ENCODE data around the gene DLG3.

- TF ChIP-seq CTCF (IDR thresholded peaks at IDR 0.05) (no peak), POLR2AphosphoS5 (IDR thresholded peaks at IDR 0.05) (no peak)
These were observed 18.1 kb upstream of the DLG3 start for GRCh38 chrX:70426286-70427278.

All from transverse colon (tissue), 4 donors.